ENCODE measurements around the gene PIP4K2B. TPM values are rescaled to one million over a fixed set of nuclear protein-coding genes. Genes with fewer than 3 reads are reported as not detected.

Gene PIP4K2B
- total RNA-seq, 1 experiment from 2014 or later: 42.2 TPM

DNA sequence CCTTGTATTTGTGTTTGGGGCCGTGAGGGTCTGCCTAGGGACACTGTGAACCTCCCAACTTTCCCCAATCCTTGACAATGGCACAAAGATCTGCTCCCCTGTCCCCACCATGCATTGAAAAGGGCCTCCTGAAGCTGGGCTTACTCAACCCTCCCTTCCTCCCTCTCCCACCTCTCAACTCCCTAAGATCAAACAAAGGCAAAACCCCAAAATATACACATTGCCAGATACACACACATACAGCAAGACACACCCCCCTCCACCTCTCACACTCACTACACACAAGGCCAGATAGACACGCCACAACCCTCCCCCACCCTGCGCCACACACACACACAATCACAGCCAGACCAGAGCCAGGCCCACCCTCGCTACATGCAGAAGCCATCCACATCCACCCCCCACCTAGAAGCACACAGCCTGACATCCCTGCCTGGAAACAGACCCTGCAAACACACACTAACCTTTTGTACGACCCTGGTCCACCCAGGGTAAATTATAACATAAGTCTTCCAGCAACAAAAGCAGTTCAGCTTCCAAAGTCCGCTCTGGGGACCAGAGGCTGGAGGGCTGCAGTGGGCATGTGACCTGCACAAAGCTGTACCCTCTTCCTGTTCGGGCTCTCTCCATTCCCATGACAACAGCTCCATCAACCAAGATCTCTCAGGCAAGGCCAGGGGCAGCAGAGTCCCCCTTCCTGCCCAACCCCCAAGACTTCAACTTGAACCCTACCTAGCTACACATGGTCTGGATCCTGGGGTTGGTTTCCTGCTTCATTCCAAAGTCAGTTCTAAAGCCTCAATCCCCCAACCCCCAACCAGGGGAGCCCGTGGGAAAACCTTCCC is 53.1 kb downstream of the PIP4K2B start:
- DNase-seq (ENCODE audit: low read depth): no peak

DNA sequence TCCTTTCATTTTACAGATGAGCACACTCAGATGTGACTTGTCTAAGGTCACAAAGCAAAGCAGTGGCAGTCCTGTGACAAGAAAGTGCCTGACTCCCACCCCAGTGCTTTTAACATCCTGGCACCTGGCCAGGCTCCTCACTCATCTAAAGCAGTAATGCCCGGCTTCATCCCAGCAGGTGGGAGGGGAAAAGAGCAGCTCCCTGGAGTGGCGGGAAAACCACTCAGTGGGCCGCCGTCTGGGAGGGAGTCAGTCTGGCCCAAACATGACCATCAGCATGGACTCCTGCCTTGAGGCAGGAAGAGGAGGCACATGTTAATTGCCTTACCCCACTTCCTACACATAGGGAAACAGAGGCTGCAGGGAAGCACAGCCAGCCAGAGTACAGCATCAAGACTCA is 53.8 kb downstream of the PIP4K2B start:
- DNase-seq (ENCODE audit: low read depth): no peak

DNA sequence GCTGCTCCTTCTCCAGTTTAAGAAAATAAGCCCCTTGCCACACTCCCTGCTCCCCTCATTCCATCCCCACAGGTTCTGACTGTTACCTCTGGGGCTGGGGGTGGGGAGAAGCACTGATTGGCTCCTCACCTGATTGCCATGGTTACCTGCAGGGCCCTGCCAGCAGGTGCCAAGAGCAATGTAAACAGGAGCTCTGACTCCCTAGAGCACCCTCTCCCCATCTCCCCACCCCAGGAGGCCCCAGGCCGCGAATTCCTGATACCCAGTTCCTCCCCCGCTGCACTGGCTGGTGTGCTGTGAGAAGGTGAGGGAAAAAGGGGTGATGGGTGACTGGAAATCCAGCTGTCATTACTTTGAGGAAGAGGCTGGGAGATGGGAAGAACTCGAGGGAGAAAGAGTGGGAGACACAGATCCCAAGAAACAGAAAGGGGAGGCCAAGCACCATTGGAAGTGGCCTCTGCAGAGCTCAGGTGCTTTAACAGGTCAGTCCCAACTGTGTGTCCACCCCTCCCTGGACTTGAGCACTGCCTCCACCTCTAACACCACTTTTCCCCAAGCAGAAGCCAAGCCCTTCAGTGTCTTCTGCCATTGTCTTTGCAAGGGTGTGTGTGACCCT is 55.7 kb downstream of the PIP4K2B start:
- DNase-seq (ENCODE audit: low read depth): no peak

DNA sequence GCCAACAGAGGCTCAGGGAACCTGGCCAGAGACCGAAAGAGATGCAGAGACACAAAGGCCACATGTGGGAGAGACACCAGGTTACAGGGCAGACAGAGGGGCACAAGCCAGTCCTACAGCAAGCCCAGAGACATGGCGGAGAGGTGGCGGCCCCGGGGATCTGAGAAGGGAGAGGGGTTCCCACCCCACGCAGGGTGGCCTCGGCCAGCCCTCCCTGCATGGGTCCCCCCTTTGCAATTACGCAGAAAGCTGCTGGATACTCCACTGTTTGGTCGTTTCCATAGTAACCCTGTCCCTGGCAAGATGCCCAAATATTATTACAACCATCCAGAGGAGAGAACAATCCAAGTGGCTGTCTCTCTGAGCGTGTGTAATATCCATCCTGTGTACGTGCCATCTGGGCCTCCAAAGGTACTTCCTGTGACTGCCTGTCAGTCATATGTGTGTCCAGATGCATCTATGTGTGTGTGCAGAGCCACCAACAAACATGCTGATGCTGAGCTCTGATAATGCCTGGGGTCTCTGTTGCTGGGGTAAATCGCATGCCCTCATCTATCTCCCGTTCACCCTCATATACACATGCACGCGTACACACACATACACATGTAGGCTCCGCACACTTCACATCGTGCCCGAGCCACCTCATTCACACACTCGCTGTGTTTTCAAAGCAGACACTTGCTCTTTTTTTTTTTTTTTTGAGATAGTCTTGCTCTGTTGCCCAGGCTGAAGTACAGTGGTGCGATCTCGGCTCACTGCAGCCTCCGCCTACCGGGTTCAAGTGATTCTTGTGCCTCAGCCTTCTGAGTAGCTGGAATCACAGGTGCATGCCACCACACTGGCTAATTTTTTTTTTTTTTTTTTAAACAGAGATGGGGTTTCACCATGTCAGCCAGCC is 56.7 kb downstream of the PIP4K2B start:
- no peak for DNase-seq (ENCODE audit: low read depth)

DNA sequence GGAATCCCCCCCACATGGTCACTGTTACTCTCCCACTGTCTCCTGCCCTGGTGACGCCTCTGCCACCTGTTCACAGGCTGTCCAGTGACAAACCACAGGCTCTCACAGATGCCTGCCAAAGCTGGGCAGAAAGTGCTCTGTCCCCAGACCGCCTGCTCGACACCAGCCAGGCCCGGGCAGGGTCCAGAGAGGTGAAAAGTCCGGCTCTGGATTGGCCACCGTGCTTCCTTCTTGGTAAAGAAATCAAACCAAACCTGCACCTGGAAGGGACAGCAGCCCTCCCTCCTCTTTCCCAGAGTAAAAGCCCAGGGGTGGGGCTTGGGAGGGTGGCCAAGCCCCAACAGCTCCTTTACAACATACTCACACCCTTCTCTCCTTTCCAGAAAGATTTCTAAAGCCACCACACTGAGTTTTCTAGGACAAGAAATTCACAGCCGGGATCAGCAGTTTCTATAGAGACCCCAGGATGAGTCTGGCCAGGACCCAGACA is 57.4 kb downstream of the PIP4K2B start:
- no peak for DNase-seq (ENCODE audit: low read depth)

DNA sequence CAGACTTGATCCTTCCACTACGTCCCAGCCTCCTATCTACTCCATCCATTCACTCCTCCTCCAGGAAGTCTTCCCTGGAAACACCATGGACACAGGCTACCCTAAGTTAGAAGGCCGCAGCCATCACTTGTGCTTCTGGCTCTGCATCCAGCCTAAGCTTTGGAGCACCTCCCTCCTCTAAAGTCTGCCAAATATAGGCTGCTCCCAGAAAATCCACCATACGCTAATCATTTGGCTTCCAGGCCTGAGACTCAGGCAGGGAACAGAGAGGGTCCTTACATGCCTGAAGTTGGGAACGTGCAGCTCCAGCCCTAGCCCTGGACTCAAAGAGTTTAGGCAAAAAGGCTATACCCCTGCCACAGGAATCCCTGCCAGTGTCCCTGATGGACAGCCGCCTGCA is 57.9 kb downstream of the PIP4K2B start:
- DNase-seq (ENCODE audit: low read depth): no peak

DNA sequence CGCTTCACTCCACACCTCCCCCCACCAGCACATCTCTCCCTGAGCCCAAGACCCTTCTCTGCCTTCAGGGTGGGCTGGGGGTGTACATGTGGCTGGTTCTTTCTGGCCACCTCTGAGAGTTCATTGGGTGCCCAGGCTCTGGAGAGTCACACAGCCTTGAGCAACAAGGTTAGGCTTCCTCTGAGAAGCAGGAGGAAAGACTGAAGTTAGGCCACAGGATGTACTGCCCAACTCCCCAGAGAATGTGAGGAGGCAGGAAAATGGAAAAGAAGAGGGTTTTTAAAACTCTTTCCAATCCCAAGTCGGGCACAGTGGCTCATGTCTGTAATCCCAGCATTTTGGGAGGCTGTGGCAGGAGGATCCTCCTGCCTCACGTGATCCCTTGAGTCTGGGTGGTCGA is 58.5 kb downstream of the PIP4K2B start:
- no peak for DNase-seq (ENCODE audit: low read depth)

DNA sequence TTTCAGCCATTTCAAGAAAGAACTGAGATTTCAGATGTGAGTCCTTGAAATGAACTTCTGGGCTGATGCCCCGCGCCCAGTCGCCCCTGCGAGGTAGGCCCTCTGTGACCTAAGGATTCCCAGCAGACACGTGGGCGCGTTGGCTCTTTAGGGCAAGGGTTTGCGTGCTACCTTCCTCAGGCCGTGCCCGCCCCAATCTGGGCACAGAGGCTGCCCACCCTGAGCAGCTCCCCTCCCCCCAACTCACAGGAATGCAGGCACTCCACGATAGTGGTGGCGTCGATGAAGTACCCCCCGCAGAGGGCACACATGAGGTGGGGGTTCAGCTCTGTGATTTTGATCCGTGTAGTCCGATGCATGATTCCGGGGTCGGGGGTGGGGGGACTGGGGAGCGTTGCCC is 59.3 kb downstream of the PIP4K2B start:
- no peak for DNase-seq (ENCODE audit: low read depth)

DNA sequence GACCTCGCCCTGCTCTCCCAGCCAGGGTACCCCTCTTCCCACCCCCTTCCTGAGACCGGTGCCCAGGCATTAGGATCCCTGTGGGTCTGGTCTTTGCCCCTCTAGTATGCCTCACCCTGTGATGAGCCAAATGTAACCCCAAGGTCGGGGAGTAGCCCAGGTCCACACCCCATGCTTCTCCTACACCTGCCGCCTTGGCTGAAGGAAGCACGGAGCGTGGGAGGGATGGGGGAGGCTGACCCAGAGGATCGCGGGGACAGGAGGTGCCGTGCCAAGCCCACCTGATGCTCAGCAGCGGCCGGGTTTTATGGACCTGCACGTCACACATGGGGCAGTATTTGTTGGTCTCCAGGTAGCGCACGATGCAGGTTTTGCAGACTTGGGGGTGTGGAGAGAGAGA is 60.1 kb downstream of the PIP4K2B start:
- DNase-seq (ENCODE audit: low read depth): no peak

DNA sequence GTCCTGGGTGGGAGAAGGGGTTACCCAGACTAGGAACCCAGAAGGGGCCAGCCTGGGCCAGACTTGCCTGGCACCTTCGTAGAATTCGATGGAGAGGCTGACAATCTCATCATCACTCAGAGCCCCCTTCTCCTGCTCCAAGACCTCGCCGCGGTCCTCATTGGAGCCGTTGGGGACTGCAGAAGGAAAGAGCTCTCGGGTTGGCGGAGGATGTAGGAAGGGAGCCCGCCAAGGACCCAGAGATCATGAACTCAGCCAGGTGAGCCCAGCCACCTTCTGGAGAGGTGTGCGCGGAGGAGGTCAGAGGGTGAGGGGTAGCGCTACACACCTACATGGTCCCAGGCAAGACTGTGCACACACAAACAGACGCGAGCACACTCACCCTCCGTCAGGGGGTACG is 60.7 kb downstream of the PIP4K2B start:
- DNase-seq (ENCODE audit: low read depth): no peak

DNA sequence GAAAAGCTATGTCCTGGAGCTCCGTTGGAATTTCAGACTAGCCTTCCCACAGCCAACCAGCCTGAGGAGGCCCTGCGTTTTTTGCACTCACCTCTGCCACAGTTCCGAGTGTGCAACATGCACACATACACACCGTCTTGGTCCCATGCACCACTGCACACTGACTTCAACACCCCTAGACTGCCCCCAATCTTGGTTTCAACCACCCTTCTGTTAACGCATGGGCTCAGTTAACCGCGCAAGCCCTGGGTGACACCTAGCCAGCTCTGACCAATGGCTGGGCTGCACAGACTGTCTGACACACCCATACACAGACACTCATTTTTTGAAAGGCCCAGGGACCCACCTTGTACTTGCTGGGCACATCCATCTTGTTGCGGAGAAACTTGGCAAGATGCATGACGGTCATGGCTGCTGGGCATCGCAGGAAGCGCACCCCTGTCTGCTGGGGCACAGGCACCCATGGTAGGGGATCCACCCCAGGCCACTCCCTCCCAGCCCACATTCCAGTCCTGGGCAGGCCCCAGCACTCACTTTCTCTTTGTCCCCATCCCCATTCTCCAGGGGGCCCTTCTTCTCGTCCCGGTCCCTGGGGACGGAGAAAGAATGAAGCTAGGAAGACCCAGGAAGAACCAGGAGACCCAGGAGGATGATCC is 61.2 kb downstream of the PIP4K2B start:
- no peak for DNase-seq (ENCODE audit: low read depth)

DNA sequence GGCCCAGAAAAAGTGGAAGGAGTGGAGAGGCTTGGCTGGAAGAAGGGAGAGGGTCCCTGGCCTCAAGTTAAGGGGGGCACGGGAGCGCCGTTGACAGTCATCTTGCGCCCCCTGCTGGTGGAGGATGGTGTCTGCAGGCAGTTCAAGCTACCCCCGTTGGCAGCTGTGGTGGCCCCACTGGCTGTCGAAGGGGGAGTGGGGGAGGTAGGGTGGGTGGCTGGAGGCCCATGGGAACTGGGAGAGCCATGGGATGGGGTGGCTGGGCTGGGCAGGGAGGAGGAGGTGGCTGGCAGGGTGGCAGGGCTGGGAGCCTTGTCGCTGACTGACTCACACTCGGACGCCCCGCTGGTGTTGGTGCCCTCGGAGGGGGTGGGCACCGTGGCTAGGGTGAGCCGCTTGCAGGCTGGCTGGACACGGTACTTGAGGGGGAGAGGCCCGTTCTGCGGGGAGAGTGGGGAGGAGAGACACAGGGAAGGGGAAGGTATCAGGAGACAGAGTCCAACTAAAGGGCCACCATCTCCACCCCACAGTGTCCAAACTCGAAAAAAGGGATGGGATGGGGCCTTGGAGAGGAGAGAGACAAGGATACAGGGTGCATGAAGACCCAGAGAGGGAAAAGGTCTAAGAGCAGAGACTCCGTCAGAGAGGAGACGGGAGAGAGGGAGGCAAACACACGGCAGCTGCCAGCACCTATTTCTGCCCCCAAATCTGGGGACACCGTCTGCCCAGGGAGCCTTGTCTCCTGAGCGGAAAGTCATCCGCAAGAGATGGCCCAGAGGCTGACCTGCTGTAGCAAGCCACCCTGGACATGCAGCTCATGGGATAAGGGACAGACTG is 64.0 kb downstream of the PIP4K2B start:
- DNase-seq (ENCODE audit: low read depth): no peak

DNA sequence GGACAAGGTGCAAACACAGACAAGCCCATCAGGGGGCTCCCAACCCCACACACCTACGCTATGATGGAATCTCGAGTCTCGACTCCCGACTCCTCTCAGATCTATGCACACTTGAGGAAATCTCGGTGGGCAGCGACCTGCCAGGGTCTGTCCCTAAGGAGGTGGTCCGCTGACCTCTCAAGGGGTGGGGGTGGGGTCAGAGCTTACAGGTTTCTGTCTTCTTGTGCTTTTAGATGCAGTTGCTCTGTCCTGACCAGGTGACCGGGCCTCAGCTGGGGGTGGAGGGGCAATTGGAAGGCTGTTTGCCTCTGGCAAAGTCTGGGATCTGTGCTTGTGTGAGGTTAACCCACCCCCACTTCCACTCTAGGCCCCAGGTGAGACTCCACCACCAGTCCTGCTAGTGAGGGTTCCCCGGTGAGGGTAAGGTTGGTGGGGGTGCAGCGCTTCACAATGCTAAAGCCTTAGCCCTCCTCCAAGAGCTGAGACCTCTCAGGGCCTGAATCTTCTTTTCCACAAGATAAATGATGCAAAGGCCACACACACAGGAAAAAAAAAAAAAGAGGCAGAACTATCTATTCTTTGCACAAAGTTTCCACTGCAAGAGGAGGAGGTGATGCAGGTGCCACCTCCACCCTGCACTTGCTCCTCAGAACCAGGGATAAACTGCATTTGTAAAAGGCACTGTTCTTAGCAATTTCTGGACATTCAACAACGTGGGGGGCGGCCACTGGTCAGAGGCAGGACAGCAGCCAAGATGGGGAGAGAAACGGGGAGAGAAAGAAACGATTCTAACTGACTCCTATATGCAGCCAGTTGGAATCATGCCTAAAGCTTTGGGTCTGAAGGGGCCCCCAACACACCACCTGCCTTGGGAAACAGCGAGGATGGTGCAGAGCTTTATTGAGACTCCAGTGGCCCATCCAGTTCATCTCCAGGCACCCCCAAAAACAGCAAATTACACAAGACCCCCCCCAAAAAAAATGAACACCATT is 65.1 kb downstream of the PIP4K2B start:
- no peak for DNase-seq (ENCODE audit: low read depth)

DNA sequence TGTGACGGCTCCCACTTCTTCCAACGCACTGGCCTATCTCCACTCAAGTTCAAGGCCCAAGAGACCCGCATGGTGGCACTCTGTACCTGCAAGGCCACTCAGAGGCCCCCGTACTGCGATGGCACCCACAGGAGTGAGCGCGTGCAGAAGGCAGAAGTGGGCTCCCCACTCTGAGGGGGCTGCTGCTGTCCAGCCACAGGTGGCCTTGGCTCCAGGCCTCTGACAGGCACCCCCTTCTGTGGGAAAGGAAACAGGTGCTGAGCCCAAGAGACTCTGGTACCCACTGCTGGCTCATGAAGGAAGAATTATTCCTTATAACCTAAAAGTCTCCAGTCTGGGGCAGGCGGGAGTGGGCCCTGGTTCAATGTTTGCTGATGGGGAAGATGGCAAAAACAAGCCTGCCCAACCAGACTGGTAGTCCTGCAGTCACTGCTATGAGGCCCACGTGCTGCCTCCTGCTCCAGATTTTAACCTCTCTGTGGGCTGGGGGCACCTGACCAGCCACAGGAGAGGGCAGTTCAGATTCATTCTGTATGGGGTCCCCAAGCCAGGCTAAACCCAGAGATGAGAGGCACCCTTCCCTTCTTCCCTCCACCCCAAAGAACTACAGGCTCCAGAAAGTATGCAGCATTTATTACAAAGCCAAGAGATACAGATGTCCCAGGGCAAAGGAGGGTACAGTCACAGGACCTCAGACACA is 65.9 kb downstream of the PIP4K2B start:
- DNase-seq (ENCODE audit: low read depth): no peak

DNA sequence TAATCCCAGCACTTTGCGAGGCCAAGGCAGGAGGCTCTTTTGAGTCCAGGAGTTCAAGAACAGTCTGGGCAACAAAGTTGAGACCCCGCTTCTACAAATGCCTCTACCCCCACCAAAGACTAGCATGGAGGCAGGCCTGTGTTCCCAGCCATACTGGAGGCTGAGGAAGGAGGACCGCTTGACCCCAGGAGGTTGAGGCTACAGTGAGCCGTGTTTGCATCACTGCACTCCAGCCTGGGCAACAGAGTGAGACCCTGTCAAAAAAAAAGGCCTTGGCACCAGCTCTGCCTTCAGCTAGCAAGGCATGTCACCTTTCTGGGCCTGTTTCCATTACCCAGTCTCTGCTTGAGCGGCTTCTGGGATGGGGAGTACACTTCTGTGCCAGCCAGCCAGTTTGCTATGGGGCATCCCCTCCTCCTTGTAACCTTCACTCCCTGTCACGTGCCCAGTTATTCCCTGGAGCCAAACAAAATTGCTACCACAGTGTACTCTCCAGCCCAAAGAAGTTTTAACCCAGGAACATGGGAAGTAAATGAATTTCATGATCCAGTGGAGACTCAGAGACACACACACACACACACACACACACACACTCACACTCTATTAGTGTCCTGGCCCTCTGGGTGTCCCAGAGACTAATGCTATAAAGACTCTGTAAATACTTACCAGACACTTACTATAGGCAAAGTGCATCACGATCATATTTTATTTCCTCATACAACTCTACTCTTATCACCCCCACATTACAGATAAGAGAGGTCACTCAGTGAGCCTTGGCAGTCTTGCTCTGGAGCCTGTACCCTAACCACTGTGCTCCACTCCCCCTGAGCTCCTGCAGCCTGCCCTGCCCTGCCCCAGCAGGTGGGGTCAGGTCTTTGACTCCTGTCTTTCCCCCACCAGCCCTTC is 66.7 kb downstream of the PIP4K2B start:
- no peak for DNase-seq (ENCODE audit: low read depth)

DNA sequence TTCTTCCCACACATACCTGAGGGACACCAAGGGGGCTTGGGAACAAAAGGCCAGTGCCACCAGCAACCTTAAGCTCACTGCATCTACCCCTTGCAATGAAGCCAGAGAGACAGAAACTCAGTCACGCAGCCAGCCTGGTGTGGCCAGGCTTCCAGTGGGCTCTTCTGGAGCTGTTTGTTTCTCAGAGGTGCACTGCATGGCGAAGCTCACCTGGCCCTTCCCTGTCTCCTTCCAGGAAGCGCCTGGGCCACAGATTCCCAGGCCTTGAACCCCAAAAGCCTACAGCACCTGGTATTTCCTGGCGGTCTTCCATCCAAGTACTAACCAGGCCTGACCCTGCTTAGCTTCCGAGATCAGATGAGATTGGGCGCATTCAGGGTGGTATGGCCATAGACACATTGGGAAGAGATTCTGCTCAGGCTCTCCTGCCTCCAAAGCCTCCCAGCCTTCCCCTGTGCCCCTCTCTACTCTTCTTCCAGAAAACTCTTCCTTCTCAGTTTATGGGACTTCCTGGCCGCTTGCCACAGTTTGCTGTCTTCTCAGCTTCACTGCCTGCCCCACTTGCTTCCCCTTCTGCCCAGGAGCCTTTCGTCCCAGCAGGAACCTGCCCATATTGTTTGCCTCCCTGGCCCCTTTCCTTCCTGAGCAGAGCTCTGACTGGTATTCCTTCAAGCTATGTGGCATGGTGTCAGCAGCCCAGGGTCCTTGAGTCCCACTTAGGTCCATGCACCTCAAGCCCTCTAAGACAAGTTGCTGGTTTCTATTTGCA is 67.6 kb downstream of the PIP4K2B start:
- DNase-seq (ENCODE audit: low read depth): no peak

Measured in HT1080 (cell line).